Hepatocyte (in vitro differentiated cells): ENCODE measurements around the gene MDFI.

ENCODE experiments used
- EZH2phosphoT487 ChIP-seq: fragments of 200-600 bp; sonication (generic); IDR thresholded peaks from one replicate; pipeline ENCODE4 v1.6.1; 2018; ENCODE audit warnings: antibody characterized with exemption, mild to moderate bottlenecking, low read depth, moderate library complexity; ENCODE audit not compliant: unreplicated experiment, severe bottlenecking
- TF ChIP-seq, protein P1 (sequence below): fragments of 200-600 bp; sonication (generic); IDR thresholded peaks from 2 replicates; pipeline ENCODE4 v1.5.1; 2016; ENCODE audit warnings: antibody characterized with exemption, mild to moderate bottlenecking; ENCODE audit not compliant: poor library complexity

DNA sequence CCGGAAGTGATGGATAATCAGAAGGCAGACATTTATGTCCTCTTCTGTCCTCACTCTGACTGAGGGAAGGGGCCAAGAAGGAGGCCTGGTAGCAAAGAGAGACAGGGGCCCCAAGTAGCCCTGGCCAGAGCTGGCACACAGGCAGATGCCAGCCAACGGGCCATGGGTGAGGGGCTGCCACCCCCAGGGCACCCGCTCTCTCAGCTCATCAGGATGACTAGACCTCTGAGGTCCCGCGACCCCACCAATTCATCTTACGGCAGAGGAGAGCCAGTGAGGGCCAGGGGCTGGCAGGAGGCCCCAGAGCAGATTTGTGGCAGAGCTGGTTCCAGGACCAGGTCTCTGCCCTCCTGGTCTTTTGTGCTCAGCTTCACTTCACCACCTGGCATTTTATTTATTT lies 43.1 kb upstream of the MDFI start:
- TF ChIP-seq, protein P1, sequence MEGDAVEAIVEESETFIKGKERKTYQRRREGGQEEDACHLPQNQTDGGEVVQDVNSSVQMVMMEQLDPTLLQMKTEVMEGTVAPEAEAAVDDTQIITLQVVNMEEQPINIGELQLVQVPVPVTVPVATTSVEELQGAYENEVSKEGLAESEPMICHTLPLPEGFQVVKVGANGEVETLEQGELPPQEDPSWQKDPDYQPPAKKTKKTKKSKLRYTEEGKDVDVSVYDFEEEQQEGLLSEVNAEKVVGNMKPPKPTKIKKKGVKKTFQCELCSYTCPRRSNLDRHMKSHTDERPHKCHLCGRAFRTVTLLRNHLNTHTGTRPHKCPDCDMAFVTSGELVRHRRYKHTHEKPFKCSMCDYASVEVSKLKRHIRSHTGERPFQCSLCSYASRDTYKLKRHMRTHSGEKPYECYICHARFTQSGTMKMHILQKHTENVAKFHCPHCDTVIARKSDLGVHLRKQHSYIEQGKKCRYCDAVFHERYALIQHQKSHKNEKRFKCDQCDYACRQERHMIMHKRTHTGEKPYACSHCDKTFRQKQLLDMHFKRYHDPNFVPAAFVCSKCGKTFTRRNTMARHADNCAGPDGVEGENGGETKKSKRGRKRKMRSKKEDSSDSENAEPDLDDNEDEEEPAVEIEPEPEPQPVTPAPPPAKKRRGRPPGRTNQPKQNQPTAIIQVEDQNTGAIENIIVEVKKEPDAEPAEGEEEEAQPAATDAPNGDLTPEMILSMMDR: no peak
- no peak for TF ChIP-seq EZH2phosphoT487
